Measurements from ENCODE around the gene BAIAP3.
"Not testable (repeated sequence)": the region's sequence is repeated elsewhere in the genome, so short reads cannot be mapped to it uniquely, and the experiment has no call there.

Gene BAIAP3

GRCh38 chr16:1317479-1318267 is 15.8 kb upstream of the BAIAP3 start:
- DNase-seq = no peak

GRCh38 chr16:1318268-1318545 is 15.2 kb upstream of the BAIAP3 start:
- DNase-seq = no peak

GRCh38 chr16:1319041-1319440 is 14.4 kb upstream of the BAIAP3 start:
- no peak for DNase-seq

GRCh38 chr16:1320097-1320496 is 13.3 kb upstream of the BAIAP3 start:
- DNase-seq = no peak

GRCh38 chr16:1320658-1321240 is 12.7 kb upstream of the BAIAP3 start:
- DNase-seq = no peak

- DNase-seq = no peak
These were observed 11.0 kb upstream of the BAIAP3 start for GRCh38 chr16:1322407-1322806.

GRCh38 chr16:1323296-1324239 is 9.9 kb upstream of the BAIAP3 start:
- no peak for DNase-seq

GRCh38 chr16:1324286-1324826 is 9.1 kb upstream of the BAIAP3 start:
- no peak for DNase-seq

- no peak for DNase-seq
These were observed 8.2 kb upstream of the BAIAP3 start for GRCh38 chr16:1325261-1325660.

- DNase-seq = no peak
These were observed 7.6 kb upstream of the BAIAP3 start for GRCh38 chr16:1325673-1326371.

GRCh38 chr16:1326391-1326790 is 7.1 kb upstream of the BAIAP3 start:
- DNase-seq = no peak

GRCh38 chr16:1326946-1327618 is 6.4 kb upstream of the BAIAP3 start:
- DNase-seq = no peak

- no peak for DNase-seq
These were observed 5.9 kb upstream of the BAIAP3 start for GRCh38 chr16:1327619-1327947.

- not testable (repeated sequence) for DNase-seq
These were observed 5.3 kb upstream of the BAIAP3 start for GRCh38 chr16:1328136-1328535.

- DNase-seq = not testable (repeated sequence)
These were observed 4.5 kb upstream of the BAIAP3 start for GRCh38 chr16:1328961-1329360.

- no peak for DNase-seq
These were observed 3.1 kb upstream of the BAIAP3 start for GRCh38 chr16:1330260-1330914.

- DNase-seq = no peak
These were observed 2.3 kb upstream of the BAIAP3 start for GRCh38 chr16:1330931-1331711.

- no peak for DNase-seq
These were observed 1.5 kb upstream of the BAIAP3 start for GRCh38 chr16:1331712-1332617.

GRCh38 chr16:1332618-1333148 is 762 bp upstream of the BAIAP3 start:
- no peak for DNase-seq

Data from Kasumi-1 (cell line).